ENCODE measurements around the gene NELFE.

NELFE gene

GRCh38 chr6:31968326-31968725, 9.6 kb upstream of the NELFE start:
- DNase-seq (ENCODE audit: low spot score) = no peak
- Histone ChIP-seq H3K4me3 (ENCODE audit: severe bottlenecking) (no peak overlapping the region), H3K9me3 (ENCODE audit: severe bottlenecking) (no peaks in the 10 kb centered on the region), H3K36me3 (ENCODE audit: low read depth) (peaks cover 53% of the 10 kb centered on the region), H3K4me1 (ENCODE audit: insufficient read depth, poor library complexity, severe bottlenecking) (peaks cover 5% of the 10 kb centered on the region), H3K27me3 (ENCODE audit: insufficient read depth, poor library complexity, severe bottlenecking) (no peaks in the 10 kb centered on the region), H3K27ac (ENCODE audit: poor library complexity, severe bottlenecking) (no peak overlapping the region)
- TF ChIP-seq CTCF (IDR thresholded peaks at IDR 0.05; ENCODE audit: poor library complexity, severe bottlenecking) = no peak
- ATAC-seq (ENCODE audit: low read depth) = no peak

DNA sequence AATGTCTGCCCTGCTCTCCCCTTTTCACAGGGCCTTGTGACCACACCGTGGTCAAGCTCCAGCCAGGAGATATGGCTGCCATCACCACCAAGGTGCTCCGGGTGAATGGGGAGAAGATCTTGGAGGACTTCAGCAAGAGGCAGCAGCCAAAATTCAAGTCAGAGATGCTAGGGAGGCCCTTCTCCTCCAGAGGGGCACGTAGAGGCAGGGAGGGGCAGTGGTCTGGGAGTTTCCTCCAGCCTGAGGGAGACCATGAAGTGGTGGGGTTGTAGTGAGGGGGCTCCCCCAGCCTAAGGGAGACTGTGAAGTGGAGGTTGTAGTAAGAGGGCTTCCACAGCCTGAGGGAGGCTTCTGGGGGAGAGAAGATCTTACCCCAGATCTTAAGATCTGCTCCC, 9.2 kb upstream of the NELFE start:
- H3K27me3 ChIP-seq (ENCODE audit: insufficient read depth, poor library complexity, severe bottlenecking) = no peaks in the 10 kb centered on the region

GRCh38 chr6:31966997-31967925, 8.5 kb upstream of the NELFE start:
- ATAC-seq (ENCODE audit: low read depth) = no peak
- no peak overlapping the region for H3K27ac ChIP-seq (ENCODE audit: poor library complexity, severe bottlenecking)
- H3K36me3 ChIP-seq (ENCODE audit: low read depth) = peaks cover 63% of the 10 kb centered on the region

More for the DNA sequence above, 9.2 kb upstream of the NELFE start:
- no peak for DNase-seq (ENCODE audit: low spot score)
- peaks cover 5% of the 10 kb centered on the region for H3K4me1 ChIP-seq (ENCODE audit: insufficient read depth, poor library complexity, severe bottlenecking)
- H3K36me3 ChIP-seq (ENCODE audit: low read depth) = peaks cover 57% of the 10 kb centered on the region
- H3K9me3 ChIP-seq (ENCODE audit: severe bottlenecking) = no peaks in the 10 kb centered on the region
- ATAC-seq (ENCODE audit: low read depth) = no peak
- TF ChIP-seq CTCF (IDR thresholded peaks at IDR 0.05; ENCODE audit: poor library complexity, severe bottlenecking) = no peak
- H3K4me3 ChIP-seq (ENCODE audit: severe bottlenecking) = no peak overlapping the region
- no peak overlapping the region for H3K27ac ChIP-seq (ENCODE audit: poor library complexity, severe bottlenecking)

DNA sequence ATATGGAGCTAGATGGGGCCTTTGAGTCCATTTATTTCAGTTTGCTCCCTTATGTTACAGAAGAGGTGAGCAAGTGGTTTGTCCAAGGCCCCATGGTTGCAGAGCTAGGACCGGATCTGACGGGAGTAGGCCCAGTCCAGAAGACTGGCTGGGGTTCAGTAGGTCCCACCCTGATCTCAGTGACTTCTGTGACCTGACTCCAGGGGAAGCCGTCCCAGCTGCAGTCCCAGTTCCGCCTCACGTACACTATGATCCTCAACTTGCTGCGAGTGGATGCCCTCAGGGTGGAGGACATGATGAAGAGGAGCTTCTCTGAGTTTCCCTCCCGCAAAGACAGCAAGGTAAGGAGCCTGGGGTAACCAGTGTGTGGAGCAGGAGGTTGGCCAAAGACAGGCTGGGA, 7.7 kb upstream of the NELFE start:
- peaks cover 70% of the 10 kb centered on the region for H3K36me3 ChIP-seq (ENCODE audit: low read depth)
- no peak overlapping the region for H3K27ac ChIP-seq (ENCODE audit: poor library complexity, severe bottlenecking)
- no peak overlapping the region for H3K4me3 ChIP-seq (ENCODE audit: severe bottlenecking)
- peaks cover 5% of the 10 kb centered on the region for H3K4me1 ChIP-seq (ENCODE audit: insufficient read depth, poor library complexity, severe bottlenecking)
- no peaks in the 10 kb centered on the region for H3K27me3 ChIP-seq (ENCODE audit: insufficient read depth, poor library complexity, severe bottlenecking)
- DNase-seq (ENCODE audit: low spot score) (no peak), ATAC-seq (ENCODE audit: low read depth) (no peak)
- TF ChIP-seq CTCF (IDR thresholded peaks at IDR 0.05; ENCODE audit: poor library complexity, severe bottlenecking) = no peak
- no peaks in the 10 kb centered on the region for H3K9me3 ChIP-seq (ENCODE audit: severe bottlenecking)

More at GRCh38 chr6:31966997-31967925, 8.5 kb upstream of the NELFE start:
- Histone ChIP-seq H3K27me3 (ENCODE audit: insufficient read depth, poor library complexity, severe bottlenecking) (no peaks in the 10 kb centered on the region), H3K4me1 (ENCODE audit: insufficient read depth, poor library complexity, severe bottlenecking) (peaks cover 5% of the 10 kb centered on the region), H3K9me3 (ENCODE audit: severe bottlenecking) (no peaks in the 10 kb centered on the region), H3K4me3 (ENCODE audit: severe bottlenecking) (no peak overlapping the region)
- no peak for TF ChIP-seq CTCF (IDR thresholded peaks at IDR 0.05; ENCODE audit: poor library complexity, severe bottlenecking)
- no peak for DNase-seq (ENCODE audit: low spot score)

- no peak for ATAC-seq (ENCODE audit: low read depth)
- peaks cover 77% of the 10 kb centered on the region for H3K36me3 ChIP-seq (ENCODE audit: low read depth)
Observed at GRCh38 chr6:31965700-31966099, 6.9 kb upstream of the NELFE start.

More at GRCh38 chr6:31965700-31966099, 6.9 kb upstream of the NELFE start:
- no peaks in the 10 kb centered on the region for H3K9me3 ChIP-seq (ENCODE audit: severe bottlenecking)
- no peak for TF ChIP-seq CTCF (IDR thresholded peaks at IDR 0.05; ENCODE audit: poor library complexity, severe bottlenecking)
- H3K27ac ChIP-seq (ENCODE audit: poor library complexity, severe bottlenecking) = no peak overlapping the region
- H3K4me1 ChIP-seq (ENCODE audit: insufficient read depth, poor library complexity, severe bottlenecking) = peaks cover 3% of the 10 kb centered on the region
- no peak for DNase-seq (ENCODE audit: low spot score)
- no peaks in the 10 kb centered on the region for H3K27me3 ChIP-seq (ENCODE audit: insufficient read depth, poor library complexity, severe bottlenecking)
- H3K4me3 ChIP-seq (ENCODE audit: severe bottlenecking) = no peak overlapping the region
